WTC11 (cell line): ENCODE results near the gene UBAP1L. TPM values are rescaled to one million over a fixed set of nuclear protein-coding genes. Genes with fewer than 3 reads are reported as not detected.
A peak's percentile ranks its signal among the peaks of the same experiment; 100 is the strongest.

Experiments used
- CREM ChIP-seq: sonication (generic); formaldehyde crosslinking; IDR thresholded peaks from 2 replicates; pipeline ENCODE4 v1.8.1; 2022; ENCODE audit warnings: mild to moderate bottlenecking, missing genetic modification reagents, moderate library complexity
- E2F5 ChIP-seq: sonication (generic); formaldehyde crosslinking; IDR thresholded peaks from 2 replicates; pipeline ENCODE4 v1.8.1; 2022; ENCODE audit warnings: mild to moderate bottlenecking, moderate library complexity, missing genetic modification reagents
- ERG ChIP-seq: fragments of 250-450 bp; sonication (Bioruptor Pico); IDR thresholded peaks from 2 replicates; pipeline ENCODE4 v1.8.0; 2021; ENCODE audit warnings: mild to moderate bottlenecking
- JUN ChIP-seq: sonication (generic); formaldehyde crosslinking; IDR thresholded peaks from 2 replicates; pipeline ENCODE4 v1.8.0; 2023; ENCODE audit warnings: mild to moderate bottlenecking, missing genetic modification reagents
- MLX ChIP-seq: sonication (generic); formaldehyde crosslinking; IDR thresholded peaks from 2 replicates; pipeline ENCODE4 v1.8.1; 2023; ENCODE audit warnings: mild to moderate bottlenecking, missing genetic modification reagents, moderate library complexity
- MXD4 ChIP-seq: fragments of 250-450 bp; sonication (Bioruptor Pico); IDR thresholded peaks from 2 replicates; pipeline ENCODE4 v1.8.0; 2021; ENCODE audit warnings: mild to moderate bottlenecking, moderate library complexity, borderline replicate concordance
- NFYB ChIP-seq: sonication (generic); formaldehyde crosslinking; conservative IDR thresholded peaks from 2 replicates; pipeline ENCODE4 v1.8.0; 2022; ENCODE audit warnings: low read depth, missing genetic modification reagents
- NR2C2 ChIP-seq: sonication (generic); formaldehyde crosslinking; IDR thresholded peaks from 2 replicates; pipeline ENCODE4 v1.8.0; 2022; ENCODE audit warnings: mild to moderate bottlenecking, missing genetic modification reagents
- NR3C1 ChIP-seq: sonication (generic); formaldehyde crosslinking; conservative IDR thresholded peaks from 2 replicates; pipeline ENCODE4 v1.8.1; 2023; ENCODE audit warnings: low read depth, mild to moderate bottlenecking, missing genetic modification reagents
- OVOL2 ChIP-seq: fragments of 250-450 bp; sonication (Bioruptor Pico); IDR thresholded peaks from 2 replicates; pipeline ENCODE4 v1.9.0; 2021; ENCODE audit warnings: mild to moderate bottlenecking, borderline replicate concordance
- RELA ChIP-seq: sonication (generic); formaldehyde crosslinking; IDR thresholded peaks from 2 replicates; pipeline ENCODE4 v1.8.1; 2022; ENCODE audit warnings: missing genetic modification reagents, mild to moderate bottlenecking, borderline replicate concordance
- SOX15 ChIP-seq: fragments of 250-450 bp; sonication (Bioruptor Pico); IDR thresholded peaks from 2 replicates; pipeline ENCODE4 v1.9.0; 2021; ENCODE audit warnings: mild to moderate bottlenecking
- ZMAT4 ChIP-seq: fragments of 250-450 bp; sonication (Bioruptor Pico); IDR thresholded peaks from 2 replicates; pipeline ENCODE4 v1.9.0; 2021; ENCODE audit warnings: mild to moderate bottlenecking
- total RNA-seq: library from RNA; stranded (reverse); gene quantifications from 3 replicates; pipeline ENCODE4 v1.2.3, GENCODE V29; 2021
- TF ChIP-seq, protein P1 (sequence below): sonication (generic); formaldehyde crosslinking; IDR thresholded peaks from 2 replicates; pipeline ENCODE4 v1.8.0; 2023; ENCODE audit warnings: mild to moderate bottlenecking, missing genetic modification reagents
- TF ChIP-seq, protein P2 (sequence below): sonication (generic); formaldehyde crosslinking; IDR thresholded peaks from 2 replicates; pipeline ENCODE4 v1.8.0; 2022; ENCODE audit warnings: missing genetic modification reagents
- TF ChIP-seq, protein P3 (sequence below): sonication (generic); formaldehyde crosslinking; IDR thresholded peaks from 2 replicates; pipeline ENCODE4 v1.8.0; 2022; ENCODE audit warnings: mild to moderate bottlenecking, missing genetic modification reagents
- TF ChIP-seq, protein P4 (sequence below): sonication (generic); formaldehyde crosslinking; IDR thresholded peaks from 2 replicates; pipeline ENCODE4 v1.8.1; 2023; ENCODE audit warnings: mild to moderate bottlenecking, missing genetic modification reagents, borderline replicate concordance
- TF ChIP-seq, protein P5 (sequence below): fragments of 250-450 bp; sonication (Bioruptor Pico); IDR thresholded peaks from 2 replicates; pipeline ENCODE4 v1.9.0; 2021; ENCODE audit warnings: mild to moderate bottlenecking, borderline replicate concordance

The UBAP1L gene
- total RNA-seq, 1 experiment from 2014 or later: 2.0 TPM

DNA sequence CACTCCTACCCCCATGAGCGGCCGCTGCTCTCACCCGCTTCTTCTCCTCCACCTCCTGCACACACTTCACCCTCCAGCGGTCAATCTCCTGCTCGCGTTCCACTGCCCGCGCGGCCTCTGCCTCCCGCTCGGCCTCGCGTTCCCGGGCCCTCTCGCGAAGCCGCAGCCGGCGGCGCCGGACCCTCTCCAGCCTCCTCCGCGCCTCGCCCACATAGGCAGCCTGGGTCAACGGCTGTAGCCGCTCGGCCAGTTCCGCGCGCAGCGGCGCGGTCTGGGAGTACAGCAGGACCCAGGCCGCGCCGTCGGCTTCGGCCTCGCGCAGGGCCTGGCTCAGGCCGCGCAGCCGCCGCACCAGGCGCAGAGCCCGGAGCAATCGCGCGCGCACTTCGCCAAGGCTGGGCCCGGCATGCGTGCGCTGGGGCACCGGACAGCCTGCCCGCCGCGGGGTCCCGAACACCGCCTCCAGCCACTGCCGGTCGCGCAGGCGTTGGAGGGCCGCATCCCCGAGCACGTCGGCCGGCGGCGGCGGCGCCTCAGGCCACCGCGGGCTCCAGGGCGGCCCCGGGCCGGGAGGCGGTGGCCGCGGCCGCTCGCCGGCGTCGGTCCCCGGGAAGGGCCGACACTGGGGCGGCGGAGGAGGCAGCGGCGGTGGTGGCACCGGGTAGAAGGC, 18.0 kb upstream of the UBAP1L start (continued):
- TF ChIP-seq NFYB: 0 out of 2 replicates have a peak, but pooled peaks have one; percentile 29
- peak; percentile 79; the same call in 1 of the 2 replicates for TF ChIP-seq E2F5 (CRISPR knock-in tag)
- TF ChIP-seq, protein P1, sequence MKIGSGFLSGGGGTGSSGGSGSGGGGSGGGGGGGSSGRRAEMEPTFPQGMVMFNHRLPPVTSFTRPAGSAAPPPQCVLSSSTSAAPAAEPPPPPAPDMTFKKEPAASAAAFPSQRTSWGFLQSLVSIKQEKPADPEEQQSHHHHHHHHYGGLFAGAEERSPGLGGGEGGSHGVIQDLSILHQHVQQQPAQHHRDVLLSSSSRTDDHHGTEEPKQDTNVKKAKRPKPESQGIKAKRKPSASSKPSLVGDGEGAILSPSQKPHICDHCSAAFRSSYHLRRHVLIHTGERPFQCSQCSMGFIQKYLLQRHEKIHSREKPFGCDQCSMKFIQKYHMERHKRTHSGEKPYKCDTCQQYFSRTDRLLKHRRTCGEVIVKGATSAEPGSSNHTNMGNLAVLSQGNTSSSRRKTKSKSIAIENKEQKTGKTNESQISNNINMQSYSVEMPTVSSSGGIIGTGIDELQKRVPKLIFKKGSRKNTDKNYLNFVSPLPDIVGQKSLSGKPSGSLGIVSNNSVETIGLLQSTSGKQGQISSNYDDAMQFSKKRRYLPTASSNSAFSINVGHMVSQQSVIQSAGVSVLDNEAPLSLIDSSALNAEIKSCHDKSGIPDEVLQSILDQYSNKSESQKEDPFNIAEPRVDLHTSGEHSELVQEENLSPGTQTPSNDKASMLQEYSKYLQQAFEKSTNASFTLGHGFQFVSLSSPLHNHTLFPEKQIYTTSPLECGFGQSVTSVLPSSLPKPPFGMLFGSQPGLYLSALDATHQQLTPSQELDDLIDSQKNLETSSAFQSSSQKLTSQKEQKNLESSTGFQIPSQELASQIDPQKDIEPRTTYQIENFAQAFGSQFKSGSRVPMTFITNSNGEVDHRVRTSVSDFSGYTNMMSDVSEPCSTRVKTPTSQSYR (CRISPR knock-in tag): no peak
- no peak for TF ChIP-seq MXD4 (CRISPR knock-in tag)
- TF ChIP-seq, protein P2, sequence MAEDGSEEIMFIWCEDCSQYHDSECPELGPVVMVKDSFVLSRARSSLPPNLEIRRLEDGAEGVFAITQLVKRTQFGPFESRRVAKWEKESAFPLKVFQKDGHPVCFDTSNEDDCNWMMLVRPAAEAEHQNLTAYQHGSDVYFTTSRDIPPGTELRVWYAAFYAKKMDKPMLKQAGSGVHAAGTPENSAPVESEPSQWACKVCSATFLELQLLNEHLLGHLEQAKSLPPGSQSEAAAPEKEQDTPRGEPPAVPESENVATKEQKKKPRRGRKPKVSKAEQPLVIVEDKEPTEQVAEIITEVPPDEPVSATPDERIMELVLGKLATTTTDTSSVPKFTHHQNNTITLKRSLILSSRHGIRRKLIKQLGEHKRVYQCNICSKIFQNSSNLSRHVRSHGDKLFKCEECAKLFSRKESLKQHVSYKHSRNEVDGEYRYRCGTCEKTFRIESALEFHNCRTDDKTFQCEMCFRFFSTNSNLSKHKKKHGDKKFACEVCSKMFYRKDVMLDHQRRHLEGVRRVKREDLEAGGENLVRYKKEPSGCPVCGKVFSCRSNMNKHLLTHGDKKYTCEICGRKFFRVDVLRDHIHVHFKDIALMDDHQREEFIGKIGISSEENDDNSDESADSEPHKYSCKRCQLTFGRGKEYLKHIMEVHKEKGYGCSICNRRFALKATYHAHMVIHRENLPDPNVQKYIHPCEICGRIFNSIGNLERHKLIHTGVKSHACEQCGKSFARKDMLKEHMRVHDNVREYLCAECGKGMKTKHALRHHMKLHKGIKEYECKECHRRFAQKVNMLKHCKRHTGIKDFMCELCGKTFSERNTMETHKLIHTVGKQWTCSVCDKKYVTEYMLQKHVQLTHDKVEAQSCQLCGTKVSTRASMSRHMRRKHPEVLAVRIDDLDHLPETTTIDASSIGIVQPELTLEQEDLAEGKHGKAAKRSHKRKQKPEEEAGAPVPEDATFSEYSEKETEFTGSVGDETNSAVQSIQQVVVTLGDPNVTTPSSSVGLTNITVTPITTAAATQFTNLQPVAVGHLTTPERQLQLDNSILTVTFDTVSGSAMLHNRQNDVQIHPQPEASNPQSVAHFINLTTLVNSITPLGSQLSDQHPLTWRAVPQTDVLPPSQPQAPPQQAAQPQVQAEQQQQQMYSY (CRISPR knock-in tag): no peak
- peak; percentile 27; the same call in 1 of the 2 replicates for TF ChIP-seq JUN (CRISPR knock-in tag)
- no peak for TF ChIP-seq NR3C1
- TF ChIP-seq, protein P3, sequence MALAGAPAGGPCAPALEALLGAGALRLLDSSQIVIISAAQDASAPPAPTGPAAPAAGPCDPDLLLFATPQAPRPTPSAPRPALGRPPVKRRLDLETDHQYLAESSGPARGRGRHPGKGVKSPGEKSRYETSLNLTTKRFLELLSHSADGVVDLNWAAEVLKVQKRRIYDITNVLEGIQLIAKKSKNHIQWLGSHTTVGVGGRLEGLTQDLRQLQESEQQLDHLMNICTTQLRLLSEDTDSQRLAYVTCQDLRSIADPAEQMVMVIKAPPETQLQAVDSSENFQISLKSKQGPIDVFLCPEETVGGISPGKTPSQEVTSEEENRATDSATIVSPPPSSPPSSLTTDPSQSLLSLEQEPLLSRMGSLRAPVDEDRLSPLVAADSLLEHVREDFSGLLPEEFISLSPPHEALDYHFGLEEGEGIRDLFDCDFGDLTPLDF (CRISPR knock-in tag): no peak
- TF ChIP-seq ZMAT4 (CRISPR knock-in tag): no peak
- TF ChIP-seq, protein P4, sequence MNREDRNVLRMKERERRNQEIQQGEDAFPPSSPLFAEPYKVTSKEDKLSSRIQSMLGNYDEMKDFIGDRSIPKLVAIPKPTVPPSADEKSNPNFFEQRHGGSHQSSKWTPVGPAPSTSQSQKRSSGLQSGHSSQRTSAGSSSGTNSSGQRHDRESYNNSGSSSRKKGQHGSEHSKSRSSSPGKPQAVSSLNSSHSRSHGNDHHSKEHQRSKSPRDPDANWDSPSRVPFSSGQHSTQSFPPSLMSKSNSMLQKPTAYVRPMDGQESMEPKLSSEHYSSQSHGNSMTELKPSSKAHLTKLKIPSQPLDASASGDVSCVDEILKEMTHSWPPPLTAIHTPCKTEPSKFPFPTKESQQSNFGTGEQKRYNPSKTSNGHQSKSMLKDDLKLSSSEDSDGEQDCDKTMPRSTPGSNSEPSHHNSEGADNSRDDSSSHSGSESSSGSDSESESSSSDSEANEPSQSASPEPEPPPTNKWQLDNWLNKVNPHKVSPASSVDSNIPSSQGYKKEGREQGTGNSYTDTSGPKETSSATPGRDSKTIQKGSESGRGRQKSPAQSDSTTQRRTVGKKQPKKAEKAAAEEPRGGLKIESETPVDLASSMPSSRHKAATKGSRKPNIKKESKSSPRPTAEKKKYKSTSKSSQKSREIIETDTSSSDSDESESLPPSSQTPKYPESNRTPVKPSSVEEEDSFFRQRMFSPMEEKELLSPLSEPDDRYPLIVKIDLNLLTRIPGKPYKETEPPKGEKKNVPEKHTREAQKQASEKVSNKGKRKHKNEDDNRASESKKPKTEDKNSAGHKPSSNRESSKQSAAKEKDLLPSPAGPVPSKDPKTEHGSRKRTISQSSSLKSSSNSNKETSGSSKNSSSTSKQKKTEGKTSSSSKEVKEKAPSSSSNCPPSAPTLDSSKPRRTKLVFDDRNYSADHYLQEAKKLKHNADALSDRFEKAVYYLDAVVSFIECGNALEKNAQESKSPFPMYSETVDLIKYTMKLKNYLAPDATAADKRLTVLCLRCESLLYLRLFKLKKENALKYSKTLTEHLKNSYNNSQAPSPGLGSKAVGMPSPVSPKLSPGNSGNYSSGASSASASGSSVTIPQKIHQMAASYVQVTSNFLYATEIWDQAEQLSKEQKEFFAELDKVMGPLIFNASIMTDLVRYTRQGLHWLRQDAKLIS: no peak
- TF ChIP-seq CREM (CRISPR knock-in tag): no peak
- TF ChIP-seq, protein P5, sequence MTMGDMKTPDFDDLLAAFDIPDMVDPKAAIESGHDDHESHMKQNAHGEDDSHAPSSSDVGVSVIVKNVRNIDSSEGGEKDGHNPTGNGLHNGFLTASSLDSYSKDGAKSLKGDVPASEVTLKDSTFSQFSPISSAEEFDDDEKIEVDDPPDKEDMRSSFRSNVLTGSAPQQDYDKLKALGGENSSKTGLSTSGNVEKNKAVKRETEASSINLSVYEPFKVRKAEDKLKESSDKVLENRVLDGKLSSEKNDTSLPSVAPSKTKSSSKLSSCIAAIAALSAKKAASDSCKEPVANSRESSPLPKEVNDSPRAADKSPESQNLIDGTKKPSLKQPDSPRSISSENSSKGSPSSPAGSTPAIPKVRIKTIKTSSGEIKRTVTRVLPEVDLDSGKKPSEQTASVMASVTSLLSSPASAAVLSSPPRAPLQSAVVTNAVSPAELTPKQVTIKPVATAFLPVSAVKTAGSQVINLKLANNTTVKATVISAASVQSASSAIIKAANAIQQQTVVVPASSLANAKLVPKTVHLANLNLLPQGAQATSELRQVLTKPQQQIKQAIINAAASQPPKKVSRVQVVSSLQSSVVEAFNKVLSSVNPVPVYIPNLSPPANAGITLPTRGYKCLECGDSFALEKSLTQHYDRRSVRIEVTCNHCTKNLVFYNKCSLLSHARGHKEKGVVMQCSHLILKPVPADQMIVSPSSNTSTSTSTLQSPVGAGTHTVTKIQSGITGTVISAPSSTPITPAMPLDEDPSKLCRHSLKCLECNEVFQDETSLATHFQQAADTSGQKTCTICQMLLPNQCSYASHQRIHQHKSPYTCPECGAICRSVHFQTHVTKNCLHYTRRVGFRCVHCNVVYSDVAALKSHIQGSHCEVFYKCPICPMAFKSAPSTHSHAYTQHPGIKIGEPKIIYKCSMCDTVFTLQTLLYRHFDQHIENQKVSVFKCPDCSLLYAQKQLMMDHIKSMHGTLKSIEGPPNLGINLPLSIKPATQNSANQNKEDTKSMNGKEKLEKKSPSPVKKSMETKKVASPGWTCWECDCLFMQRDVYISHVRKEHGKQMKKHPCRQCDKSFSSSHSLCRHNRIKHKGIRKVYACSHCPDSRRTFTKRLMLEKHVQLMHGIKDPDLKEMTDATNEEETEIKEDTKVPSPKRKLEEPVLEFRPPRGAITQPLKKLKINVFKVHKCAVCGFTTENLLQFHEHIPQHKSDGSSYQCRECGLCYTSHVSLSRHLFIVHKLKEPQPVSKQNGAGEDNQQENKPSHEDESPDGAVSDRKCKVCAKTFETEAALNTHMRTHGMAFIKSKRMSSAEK: no peak
- no peak for TF ChIP-seq NR2C2 (CRISPR knock-in tag)
- TF ChIP-seq SOX15 (CRISPR knock-in tag): no peak
- no peak for TF ChIP-seq MLX (CRISPR knock-in tag)
- no peak for TF ChIP-seq RELA (CRISPR knock-in tag)
- TF ChIP-seq OVOL2 (CRISPR knock-in tag): no peak
- TF ChIP-seq ERG (CRISPR knock-in tag): no peak
